HTERT RPE-1 (cell line): ENCODE measurements around the gene SEMA3B.

ENCODE experiments used
- in situ Hi-C: fragments of 300-500 bp; cut with MboI; formaldehyde crosslinking; loops from 4 replicates; pipeline ENCODE4 v1.14.3; 2020; ENCODE audit warnings: low sequenced_read_pairs

The SEMA3B gene

DNA sequence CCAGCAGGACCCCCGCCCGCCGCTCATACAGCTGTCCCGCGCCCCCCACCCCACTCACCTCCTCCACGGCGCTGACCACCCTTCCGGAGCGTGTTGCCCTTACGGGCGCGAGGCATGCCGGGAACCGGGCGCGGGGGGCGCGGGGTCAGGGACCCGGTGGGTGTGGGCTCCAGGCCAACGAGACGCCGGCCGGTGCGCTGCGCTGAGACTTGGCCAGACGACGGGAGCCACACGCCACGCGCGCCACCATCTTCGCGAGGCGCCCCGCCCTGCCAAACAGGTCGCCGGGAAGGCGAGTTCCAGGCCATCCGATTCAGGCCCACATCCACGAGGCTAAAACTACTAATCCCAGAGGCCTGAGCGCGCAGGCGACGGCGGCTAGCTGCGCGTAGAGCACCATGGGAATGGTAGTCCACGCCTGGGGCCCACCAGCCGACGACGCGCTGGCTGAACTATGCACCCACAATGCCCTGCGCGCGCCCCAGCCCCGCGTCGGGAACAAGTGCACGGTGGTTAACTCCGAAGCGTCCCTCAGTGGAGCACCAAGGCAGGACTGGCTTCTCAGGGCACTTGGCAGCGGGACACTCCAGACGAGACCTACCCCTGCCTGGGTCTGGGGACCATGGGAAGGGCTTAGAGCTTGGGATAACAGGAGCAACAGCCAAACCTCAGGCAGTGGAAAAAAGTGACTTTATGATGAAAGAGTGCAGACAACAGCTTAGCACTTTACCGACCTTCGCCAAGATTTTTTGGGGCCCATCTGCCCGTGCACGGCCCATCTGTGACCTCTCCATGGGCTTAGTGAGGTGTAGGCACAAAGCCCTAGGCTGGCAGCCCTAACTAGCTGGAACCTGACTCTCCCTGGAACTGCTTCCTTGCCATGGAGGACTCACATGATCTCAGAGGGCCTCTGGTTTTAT lies 23.5 kb downstream of the SEMA3B start, which contains the start of gene IFRD2:
IFRD2 (minus strand) TSS at position 271 of the 920 bp plus-strand sequence; CDS start at position 116, 155 bp downstream.
- in situ Hi-C loops, result no loop called here

DNA sequence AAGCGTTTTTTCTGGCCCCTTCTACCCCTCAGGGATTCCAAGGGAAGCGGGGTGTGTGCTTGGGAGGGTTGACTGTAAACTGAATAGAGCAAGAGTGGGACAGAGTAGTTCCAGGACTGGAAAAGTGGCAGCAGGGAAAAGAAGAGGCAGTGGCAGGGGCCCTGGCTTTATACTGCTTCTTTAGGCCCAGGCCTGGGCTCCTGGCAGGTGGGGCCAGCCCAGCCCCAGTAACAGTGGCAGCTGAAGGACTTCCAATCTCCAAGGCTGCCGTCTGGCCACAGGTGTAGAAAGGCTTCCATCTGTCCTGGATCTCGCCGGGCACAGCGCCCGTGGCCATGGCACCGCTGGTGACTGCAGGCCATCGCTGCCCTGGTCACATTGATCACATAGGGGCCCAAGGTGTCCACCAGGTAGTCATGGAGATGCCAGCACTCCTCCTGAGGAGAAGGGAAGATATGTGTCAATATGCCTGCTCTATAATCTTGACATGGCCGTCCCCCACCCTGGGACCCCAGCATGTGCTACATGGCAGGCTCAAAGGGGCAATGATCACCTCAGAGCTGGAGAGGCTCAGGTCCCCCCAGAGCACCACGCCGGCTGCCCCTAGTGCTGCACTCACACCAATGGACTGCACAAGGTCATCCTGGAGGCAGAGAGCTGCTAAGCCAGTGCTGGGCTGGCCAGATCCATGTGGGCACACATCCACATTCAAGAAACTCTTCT lies 24.3 kb downstream of the SEMA3B start:
- in situ Hi-C loops, result no loop called here

DNA sequence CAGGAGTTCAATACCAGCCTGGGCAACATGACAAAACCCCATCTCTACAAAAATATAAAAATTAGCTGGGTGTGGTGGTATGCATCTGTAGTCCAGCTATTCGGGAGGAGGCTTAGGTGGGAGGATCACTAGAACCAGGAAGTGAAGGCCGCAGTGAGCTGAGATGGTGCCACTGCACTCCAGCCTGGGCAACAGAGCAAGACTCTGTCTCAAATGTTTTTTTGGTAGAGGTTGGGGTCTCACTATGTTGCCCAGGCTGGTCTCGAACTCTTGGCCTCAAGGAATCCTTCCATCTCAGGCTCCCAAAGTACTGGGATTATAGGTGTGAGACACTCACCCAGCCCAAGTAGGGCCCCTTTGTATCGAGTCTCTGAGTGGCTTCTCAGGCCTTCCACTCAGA lies 25.1 kb downstream of the SEMA3B start:
- in situ Hi-C loops, result no loop called here

DNA sequence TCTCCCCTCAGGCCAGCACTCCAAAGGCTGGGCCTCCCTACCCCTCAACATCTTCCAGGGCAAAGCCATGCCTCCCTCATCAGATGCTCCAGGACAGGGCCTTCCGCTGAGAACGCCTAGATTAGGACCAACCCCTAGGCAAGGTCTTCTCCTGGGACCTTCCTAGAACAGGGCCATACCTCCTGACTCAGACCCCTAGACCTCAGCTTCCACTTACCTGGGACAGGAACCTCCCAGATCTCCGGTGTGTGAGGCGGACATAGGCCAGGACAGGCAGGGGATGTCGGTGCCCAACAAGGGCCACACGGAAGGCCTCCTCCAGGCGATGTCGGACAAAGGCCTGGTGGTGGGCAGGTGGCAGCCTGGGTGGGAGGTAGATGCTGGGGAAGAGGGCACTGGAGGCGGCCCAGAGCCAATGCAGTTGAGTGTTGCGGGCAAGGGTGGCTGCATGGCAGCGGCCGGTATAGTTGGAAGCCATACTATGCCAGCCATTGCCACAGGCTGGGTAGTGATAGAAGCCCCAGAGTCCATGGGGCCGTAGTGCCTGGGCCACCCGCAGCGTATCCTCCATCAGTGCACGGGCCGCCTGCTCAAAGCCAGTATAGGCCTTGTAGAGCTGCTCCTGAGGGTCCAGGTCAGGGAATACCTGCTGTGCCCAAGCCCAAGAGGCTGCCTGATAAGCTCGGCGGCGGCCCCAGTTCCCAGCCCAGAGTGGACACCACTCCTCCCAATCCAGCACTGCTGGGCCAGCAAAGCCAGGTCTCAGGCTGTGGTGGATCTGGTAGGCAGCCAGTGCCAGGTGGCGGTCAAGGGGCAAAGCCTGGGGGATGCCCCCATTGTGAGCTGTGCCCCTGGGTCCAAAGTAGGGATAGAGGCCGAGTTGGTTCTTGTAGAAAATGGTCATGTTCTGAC lies 25.8 kb downstream of the SEMA3B start:
- in situ Hi-C loops, result no loop called here

DNA sequence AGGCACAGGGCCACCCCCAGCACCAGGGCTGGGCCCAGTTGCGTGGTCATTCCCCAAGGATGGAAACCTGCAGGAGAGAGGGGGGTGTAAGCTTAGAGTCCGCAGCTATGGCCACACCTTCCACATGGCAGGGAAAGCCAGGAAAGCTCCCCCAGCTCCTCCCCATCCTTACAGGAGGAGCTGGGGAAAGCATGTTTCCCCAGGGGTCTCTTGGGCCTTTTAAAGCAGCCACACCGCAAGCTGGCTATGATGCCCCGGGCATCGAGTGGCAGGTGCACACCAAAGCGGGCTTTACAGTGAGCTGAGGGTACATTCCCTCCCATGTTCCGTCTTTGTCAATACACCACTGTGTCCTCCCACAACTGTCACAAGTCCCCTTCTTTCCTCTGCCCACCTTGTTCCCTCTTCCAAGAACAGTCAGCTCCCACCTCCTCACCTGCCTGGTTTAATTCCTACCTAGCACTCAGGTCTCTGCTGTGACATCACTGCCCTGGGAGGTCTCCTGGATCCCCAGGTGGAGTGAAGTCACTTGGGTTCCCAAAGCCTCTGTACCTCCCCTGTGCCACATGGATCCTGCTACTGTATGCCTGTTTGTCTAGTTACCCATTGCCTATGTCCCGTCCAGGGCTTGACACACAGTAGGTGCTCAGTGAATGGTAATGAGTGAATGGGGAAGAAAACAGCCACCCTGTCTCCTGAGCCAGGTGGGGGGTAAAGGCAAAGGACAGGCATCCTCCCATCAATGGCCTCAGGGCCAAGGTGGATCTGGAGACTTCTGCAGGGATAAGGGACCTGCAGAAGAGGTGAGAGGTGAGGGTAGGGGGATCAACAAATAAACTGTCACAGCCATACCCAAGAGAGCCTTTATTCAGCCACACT lies 26.8 kb downstream of the SEMA3B start:
- in situ Hi-C loops, result no loop called here

DNA sequence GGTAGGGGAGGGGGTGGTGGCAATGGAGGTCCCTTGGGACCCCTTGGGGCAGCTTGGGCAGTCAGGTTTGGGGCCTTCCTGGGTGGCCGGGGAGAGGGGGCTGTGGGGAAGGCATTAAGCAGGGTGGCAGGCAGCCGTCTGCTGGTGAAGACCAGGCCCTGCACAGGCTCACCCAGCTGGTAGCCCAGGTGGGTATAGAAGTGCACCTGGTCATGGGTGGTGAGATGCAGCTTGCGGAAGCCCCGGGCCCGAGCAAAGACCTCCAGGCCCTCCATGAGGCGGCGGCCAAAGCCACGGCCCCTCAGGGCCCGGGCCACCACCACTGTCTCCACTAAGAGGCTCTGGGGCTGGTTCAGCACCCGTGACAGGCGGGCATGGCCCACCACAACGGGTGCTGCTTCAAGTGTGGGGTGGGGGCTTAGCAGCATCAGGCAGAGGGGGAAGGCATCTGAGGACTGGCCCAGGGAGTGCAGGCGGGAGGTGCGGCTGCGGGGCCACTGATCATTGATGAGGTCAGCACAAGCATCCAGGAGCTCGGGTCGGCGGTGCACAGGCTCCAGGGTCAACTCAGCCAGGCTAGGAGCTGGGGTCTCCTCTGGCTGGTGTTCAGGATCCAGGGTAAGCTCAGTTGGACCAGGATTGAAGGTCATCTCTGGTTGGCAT lies 27.9 kb downstream of the SEMA3B start:
- in situ Hi-C loops, result no loop called here

DNA sequence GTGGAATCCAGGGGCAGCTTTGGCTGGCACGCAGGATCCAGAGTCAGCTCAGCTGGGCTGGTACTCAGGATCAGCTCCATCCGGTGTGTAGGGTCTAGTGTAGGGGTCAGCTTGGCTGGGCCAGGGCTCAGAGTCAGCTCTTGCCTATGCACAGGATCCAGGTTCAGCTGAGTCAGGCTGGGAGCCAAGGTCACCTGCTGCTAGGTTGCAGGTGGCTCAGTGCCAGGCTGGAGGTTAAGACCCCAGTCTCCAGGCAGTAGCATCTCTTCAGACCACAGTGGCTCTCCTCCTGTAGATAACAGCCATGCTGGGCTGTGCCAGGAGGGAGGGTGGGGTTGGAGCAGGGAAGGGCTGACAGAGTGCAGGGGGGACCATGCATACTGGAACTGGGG lies 28.4 kb downstream of the SEMA3B start:
- in situ Hi-C loops, result no loop called here

DNA sequence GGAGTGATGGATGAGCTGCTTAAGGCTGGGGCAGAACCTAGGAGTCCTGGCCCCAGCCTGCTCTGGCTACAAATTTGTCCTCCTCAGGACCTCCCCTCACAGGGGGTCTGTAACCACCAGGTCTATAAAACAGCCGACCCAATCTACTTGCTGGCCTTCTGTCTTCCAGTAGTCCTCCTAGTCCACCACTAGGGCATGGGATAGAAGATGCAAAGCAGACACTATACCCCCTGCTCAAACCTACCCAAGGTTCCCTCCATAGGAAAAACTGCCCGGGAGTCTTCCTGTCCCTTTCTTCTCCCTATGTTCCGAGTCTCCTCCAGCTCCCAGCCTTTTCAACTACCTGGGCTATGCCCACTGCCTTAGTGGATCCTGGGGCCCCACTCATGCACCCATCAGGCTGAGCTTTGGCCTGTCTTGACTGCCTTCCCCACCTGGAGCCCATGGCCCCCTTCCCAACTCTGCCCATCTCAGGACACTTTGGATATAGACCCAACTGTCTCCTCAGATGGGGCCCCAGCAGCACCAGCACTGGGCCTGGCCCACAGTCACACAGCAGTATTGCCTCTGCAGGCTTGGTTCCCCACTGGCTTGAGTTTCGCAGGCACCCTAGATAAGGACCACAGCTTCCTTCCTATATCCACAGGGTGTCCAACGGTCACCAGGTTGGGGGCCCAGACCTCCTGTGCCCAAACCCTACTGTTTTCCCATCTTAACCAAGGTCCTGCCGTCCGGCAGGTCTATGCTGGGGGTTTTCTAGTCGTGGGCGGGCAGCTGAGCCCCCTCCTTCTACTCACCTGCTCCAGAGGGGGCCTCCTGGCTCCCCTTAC lies 29.2 kb downstream of the SEMA3B start:
- in situ Hi-C loops, result no loop called here

DNA sequence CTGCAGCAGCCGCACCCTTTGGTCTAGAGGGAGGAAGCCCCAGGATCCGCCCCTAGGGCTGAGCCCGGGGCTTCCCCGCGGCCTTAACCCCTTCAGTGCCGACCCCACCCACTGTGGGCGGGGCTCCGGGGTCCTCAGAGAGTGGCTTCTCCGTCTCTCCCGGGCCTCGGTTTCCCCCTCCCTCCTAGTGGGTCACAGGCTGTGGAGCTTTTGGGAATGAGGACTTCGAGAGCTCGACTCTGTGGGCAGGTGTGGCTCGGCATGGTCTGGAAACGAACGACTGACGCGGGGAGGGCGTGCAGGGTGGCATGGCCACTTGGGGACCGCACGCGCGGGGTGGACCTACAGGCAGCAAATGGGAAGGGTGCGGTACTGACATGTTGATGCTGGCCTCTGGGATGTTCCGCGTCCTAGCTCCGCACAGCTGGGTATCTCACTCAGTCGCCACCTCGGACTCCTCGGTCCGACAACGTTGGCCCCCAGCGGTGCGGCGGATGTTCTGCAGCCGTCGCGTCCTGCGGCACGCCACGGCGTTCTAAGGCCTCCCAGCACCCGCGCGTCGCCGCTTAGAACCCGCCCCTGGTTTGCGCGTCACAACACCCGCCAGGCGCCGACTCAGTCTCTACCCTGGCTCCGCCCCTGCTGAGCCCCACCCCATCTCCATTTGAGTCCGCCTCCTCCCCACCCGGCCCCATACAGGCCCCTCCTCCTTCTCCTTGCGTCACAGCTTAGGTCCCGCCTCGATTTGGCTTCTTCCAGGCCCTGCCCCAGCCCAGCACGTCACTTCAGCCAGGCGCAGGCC lies 30.1 kb downstream of the SEMA3B start, which contains the start of the genes HYAL3 and NAA80:
HYAL3 (minus strand) TSS at position 570 of the 802 bp plus-strand sequence. CDS start 3,803 bp downstream, outside the sequence.
NAA80 (minus strand) TSS at position 570 of the 802 bp plus-strand sequence. CDS start 1,942 bp downstream, outside the sequence.
- in situ Hi-C loops, result no loop called here

DNA sequence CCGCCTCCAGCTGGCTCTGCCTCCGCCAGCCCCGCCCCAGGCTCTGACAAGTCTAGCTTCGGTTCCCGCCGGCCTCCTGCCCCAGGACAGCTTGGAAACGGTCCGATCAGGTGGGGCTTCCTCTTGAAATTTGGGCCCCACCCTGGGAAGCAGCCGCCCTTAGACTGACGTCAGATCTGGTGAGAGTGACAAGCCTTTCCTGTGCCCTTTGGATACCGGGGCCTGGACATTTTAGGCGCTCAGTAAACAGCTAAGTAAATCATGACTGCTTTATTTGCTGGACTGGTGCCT lies 30.6 kb downstream of the SEMA3B start:
- in situ Hi-C loops, result no loop called here

DNA sequence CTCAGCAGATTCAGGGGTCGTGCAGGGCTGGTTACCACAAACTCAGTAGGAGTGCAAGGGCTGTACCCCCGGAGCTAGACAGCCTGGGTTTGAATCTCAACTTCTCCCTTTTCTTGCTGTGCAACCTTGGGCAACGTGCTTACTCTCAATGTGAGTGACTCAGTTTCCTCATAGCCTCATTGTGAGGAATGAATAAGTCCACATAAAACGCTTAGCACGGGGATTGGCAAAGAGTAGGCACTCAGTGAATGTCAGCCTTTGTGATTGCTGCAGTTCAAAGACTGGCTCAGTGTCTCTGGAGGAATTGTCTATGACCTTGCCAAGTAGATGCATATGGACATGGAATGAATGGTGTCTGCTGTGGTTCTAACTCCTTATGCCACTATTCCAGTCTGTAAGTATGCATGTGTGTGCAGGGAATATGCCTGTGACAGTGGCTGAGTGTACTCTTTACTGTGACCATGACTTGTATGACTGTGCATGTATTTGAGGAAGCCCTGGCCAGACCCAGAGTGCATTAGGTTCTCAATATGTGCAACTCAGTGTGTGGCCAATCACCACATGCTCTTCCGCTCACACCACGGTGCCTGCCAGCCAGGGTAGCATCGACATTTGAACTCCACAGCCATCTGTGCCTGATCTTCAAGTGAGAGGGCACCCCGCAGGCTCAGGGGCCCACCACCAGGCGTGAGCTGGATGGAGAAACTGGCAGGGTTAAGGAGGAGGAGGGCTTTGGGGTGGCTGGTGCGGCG lies 31.2 kb downstream of the SEMA3B start:
- in situ Hi-C loops, result no loop called here

DNA sequence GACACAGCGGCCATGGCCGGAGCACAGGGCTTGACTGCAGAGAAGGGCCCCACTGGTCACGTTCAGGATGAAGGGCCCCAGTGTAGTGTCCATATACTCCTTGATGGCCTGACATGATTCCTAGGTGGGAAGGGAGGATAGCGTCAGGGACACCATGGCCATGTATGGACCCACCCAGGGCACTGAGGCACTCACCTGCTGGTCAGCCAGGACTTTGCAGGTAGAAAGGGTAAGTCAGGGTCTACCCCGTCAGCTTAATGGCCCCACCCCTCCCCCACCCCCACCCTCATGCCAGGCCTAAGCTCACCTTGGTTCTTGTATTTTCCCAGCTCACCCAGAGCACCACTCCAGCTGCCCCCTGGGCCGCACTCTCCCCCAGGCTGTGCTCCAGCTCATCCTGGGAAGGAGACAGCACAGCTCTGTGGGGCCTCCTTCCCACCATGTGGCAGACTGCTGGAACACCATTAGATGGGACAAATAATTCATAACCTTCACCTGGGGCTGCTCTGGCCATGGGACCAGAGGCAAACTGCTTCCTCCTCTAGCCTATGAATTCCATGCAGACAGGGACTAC lies 31.8 kb downstream of the SEMA3B start:
- in situ Hi-C loops, result no loop called here

DNA sequence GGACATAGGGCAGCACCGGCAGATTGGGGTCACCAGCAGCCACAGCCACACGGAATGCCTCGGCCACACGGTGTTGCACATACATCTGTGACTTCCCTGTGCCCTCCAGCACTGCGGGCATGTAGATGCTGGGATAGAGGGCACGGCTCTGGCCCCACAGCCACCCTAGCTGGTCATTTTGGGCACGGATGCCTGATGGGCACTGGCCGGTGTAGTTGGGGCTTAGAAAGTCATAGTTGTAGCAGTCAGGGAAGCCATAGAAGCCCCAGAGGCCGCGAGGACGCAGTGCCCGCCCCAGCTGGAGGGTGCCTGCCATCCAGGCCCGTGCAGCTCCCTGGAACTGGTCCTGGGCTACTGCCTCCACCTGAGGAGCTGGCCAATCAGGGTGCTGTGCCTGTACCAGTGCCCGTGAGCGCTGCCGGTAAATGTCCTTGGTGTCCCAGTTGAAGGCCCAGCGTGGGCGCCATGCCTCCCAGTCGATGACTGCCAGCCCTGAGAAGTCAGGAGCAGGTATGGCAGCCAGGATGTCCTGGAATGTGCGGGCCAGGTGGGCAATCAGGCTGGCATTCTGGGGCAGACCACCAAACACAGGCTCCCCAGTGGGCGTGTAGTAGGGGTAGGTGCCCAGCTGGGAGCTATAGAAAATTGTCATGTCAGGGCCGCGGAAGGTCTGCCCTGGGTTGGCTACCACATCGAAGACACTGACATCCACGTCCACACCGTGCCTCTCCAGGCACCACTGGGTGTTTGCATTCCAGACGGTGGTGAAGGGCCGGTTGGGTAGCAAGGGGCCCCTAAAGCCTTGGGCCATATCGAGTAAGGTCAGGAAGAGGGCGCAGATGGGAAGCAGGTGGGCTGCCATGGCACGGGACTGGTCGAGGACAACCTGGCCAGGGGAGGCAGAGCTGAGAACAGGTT lies 33.4 kb downstream of the SEMA3B start:
- in situ Hi-C loops, result no loop called here

DNA sequence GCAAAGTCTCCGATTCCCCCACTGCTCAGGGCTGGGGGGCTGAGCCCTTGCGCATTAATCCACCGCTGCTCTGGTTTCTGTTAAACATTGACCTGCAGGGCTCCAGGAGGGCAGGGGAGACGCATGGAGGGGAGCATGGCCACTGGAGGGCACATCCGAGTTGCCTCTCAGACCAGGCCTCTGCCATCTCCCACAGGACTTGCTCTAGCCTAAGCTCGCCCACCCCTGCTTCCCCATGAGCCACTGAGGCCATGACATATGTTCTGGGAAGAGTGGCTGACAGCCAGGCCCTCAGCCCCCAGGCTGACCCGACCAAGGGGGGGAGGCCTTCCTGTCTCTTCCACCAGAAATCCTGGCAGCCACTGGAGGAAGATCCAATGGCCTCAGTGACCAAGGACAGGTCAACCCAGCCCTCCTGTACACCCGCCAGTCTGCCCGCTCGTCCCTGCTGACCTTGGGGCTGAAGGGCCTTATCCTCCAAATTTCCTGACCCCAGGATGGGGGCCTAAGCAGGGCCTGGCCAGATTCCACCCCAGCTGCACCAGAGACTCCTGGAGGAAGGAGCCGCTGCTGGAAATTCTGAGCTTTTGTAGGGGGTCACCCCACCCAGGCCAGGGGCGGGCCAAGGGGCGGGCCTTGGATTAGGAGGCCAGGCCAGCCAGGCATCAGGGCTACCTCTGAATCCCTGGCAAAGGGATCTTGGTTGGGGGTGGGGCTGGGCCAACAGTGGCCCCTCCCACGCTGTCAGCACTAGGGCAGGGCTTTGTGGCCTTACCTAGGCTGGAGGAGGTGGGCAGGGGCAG lies 34.3 kb downstream of the SEMA3B start, which contains the start of gene HYAL1:
HYAL1 (minus strand) TSS at position 562 of the 803 bp plus-strand sequence. CDS start 618 bp downstream, outside the sequence.
- in situ Hi-C loops, result no loop called here

DNA sequence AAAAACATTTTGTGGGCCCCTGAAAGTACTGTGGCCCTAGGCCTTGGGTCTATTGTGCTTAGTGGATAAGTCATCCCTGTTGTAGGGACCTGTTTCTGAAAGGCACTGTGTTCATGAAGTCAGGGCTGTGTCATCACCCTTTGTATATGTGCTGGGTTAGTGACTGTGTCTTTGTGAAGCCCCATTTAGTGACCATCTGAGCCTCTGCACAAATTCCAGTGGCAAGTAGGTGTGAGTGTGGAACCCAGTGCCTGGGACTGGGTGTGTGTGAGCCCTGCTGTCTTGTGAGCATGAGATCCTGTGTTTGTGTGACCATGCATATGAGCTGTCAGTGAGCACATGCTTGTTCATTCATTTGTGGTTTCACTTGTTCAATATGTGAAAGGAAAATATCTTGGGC lies 35.7 kb downstream of the SEMA3B start:
- in situ Hi-C loops, result no loop called here
